Measurements from ENCODE around the gene TSHZ3.

The TSHZ3 gene

DNA sequence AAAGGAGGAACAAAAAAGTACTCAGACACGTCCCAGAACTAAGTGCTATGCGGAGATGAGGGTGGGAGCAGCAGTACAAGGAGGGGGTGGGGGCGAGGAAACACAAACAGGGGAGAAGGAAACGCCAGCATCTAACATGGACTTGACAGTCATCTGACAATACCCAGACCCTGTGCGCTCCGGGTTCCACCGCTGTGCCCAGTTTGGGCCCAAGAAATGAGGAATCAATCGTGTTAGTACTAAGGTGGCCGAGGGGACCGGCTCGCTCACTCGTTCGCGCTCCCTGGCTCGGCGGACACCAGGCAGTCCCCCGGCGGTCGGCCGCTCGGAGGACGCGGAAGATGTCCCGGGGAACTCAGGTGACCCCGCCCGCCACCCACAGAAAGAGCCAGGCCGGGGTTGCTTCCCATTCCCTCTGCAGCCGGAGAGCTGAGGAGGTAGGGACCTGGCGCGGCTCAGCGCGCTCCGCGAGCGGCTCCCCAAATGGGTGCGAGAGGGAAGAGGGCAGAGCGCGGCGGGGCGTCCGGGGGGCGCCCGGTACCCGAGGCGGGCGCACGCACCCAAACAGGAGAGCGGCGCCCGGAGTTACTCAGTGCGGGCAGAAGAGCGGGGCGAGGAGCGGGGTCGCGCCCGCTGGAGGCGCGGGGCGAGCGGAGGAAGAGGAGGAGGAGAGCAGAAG, 616 bp downstream of the TSHZ3 start:
- no peaks in the 10 kb centered on the region for H3K36me3 ChIP-seq (ENCODE audit: control insufficient read depth in 1 of 2, insufficient read depth in 2 of 2, low read length in 2 of 2)
- H3K4me3 ChIP-seq (ENCODE audit: low read depth in 1 of 2, low read length in 2 of 2), result peak overlapping the region; percentile 65 to 66
- peak overlapping the region; percentile 42 for H3K27ac ChIP-seq (ENCODE audit: low read depth, low read length)
- peaks cover 28 to 52% of the 10 kb centered on the region in 2 donors for H3K27me3 ChIP-seq (ENCODE audit: control insufficient read depth in 1 of 2, insufficient read depth in 2 of 2, low read length in 2 of 2)
- H3K9me3 ChIP-seq (ENCODE audit: control insufficient read depth in 1 of 2, low read length in 2 of 2), result no peaks in the 10 kb centered on the region
- H3K4me1 ChIP-seq (ENCODE audit: control insufficient read depth in 1 of 2, insufficient read depth in 2 of 2, low read length in 2 of 2), result peaks cover 0 to 23% of the 10 kb centered on the region in 2 donors
- H3K9ac ChIP-seq (ENCODE audit: low read depth in 1 of 2, low read length in 2 of 2), result peak overlapping the region; percentile 38 to 43

DNA sequence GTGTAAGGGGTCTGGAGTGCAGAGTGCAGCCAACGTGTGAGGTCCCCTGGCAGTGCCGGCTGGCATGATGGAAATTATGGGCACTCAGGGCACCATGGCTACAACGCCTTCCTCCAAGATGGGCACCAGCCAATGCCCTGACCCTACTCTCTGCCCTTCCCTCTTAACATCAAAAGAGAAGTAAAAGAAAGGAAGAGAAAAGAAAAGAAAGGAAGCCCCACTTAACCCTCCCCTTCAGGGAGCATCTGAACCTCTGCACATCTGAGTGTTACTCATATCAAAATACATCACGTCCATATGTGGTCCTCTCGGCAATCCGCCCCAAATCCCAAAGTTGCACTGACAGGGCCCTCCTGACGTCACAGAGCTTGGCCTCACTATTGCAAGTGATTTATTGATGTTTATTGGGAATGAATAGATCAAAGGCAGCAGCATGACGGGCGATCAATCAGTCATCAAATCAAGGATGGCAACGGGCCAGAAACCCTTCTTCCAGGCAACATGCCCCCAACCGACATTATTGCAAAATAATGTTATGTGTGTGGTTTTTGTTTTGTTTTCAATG, 1.3 kb downstream of the TSHZ3 start:
- Histone ChIP-seq H3K9me3 (ENCODE audit: control insufficient read depth in 1 of 2, low read length in 2 of 2) (no peaks in the 10 kb centered on the region), H3K27me3 (ENCODE audit: control insufficient read depth in 1 of 2, insufficient read depth in 2 of 2, low read length in 2 of 2) (peaks cover 20 to 45% of the 10 kb centered on the region in 2 donors), H3K27ac (ENCODE audit: low read depth, low read length) (no peak overlapping the region), H3K4me3 (ENCODE audit: low read depth in 1 of 2, low read length in 2 of 2) (peak overlapping the region; percentile 65 to 66), H3K36me3 (ENCODE audit: control insufficient read depth in 1 of 2, insufficient read depth in 2 of 2, low read length in 2 of 2) (no peaks in the 10 kb centered on the region), H3K4me1 (ENCODE audit: control insufficient read depth in 1 of 2, insufficient read depth in 2 of 2, low read length in 2 of 2) (peaks cover 0 to 23% of the 10 kb centered on the region in 2 donors), H3K9ac (ENCODE audit: low read depth in 1 of 2, low read length in 2 of 2) (peak overlapping the region in 1 of 2 donors; percentile 38)

- Histone ChIP-seq H3K4me1 (ENCODE audit: control insufficient read depth in 1 of 2, insufficient read depth in 2 of 2, low read length in 2 of 2) (peaks cover 0 to 20% of the 10 kb centered on the region in 2 donors), H3K27ac (ENCODE audit: low read depth, low read length) (no peak overlapping the region), H3K4me3 (ENCODE audit: low read depth in 1 of 2, low read length in 2 of 2) (peak overlapping the region in 1 of 2 donors; percentile 66), H3K9ac (ENCODE audit: low read depth in 1 of 2, low read length in 2 of 2) (no peak overlapping the region), H3K9me3 (ENCODE audit: control insufficient read depth in 1 of 2, low read length in 2 of 2) (no peaks in the 10 kb centered on the region), H3K36me3 (ENCODE audit: control insufficient read depth in 1 of 2, insufficient read depth in 2 of 2, low read length in 2 of 2) (no peaks in the 10 kb centered on the region), H3K27me3 (ENCODE audit: control insufficient read depth in 1 of 2, insufficient read depth in 2 of 2, low read length in 2 of 2) (peaks cover 15 to 40% of the 10 kb centered on the region in 2 donors)
These were observed 1.9 kb downstream of the TSHZ3 start for GRCh38 chr19:31347354-31347753.

GRCh38 chr19:31346184-31347059, 2.8 kb downstream of the TSHZ3 start:
- no peaks in the 10 kb centered on the region for H3K36me3 ChIP-seq (ENCODE audit: control insufficient read depth in 1 of 2, insufficient read depth in 2 of 2, low read length in 2 of 2)
- peaks cover 0 to 11% of the 10 kb centered on the region in 2 donors for H3K4me1 ChIP-seq (ENCODE audit: control insufficient read depth in 1 of 2, insufficient read depth in 2 of 2, low read length in 2 of 2)
- no peak overlapping the region for H3K27ac ChIP-seq (ENCODE audit: low read depth, low read length)
- H3K4me3 ChIP-seq (ENCODE audit: low read depth in 1 of 2, low read length in 2 of 2), result no peak overlapping the region
- H3K9ac ChIP-seq (ENCODE audit: low read depth in 1 of 2, low read length in 2 of 2), result no peak overlapping the region
- peaks cover 8 to 30% of the 10 kb centered on the region in 2 donors for H3K27me3 ChIP-seq (ENCODE audit: control insufficient read depth in 1 of 2, insufficient read depth in 2 of 2, low read length in 2 of 2)
- no peaks in the 10 kb centered on the region for H3K9me3 ChIP-seq (ENCODE audit: control insufficient read depth in 1 of 2, low read length in 2 of 2)

DNA sequence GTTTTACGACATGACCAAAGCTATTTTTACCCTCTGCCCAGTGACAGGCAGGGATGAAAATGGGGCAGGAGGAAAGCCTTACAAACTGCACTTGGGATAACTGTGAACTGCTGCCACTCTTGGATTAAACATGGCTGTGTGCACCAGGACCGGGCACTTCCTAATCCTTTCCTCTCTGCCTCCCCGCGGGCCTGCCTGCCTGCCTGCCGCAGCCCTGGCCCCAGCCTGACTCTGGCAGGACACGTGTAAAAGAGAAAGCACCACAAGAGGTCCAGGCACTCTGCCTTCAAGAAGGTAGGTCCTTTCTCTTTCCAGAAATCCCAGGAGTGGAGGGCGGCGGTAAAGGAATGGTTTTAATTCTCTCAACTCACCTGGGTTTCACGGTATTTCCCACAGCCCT, 4.8 kb downstream of the TSHZ3 start:
- Histone ChIP-seq H3K27me3 (ENCODE audit: control insufficient read depth in 1 of 2, insufficient read depth in 2 of 2, low read length in 2 of 2) (peaks cover 8 to 25% of the 10 kb centered on the region in 2 donors), H3K27ac (ENCODE audit: low read depth, low read length) (no peak overlapping the region), H3K9ac (ENCODE audit: low read depth in 1 of 2, low read length in 2 of 2) (no peak overlapping the region)

DNA sequence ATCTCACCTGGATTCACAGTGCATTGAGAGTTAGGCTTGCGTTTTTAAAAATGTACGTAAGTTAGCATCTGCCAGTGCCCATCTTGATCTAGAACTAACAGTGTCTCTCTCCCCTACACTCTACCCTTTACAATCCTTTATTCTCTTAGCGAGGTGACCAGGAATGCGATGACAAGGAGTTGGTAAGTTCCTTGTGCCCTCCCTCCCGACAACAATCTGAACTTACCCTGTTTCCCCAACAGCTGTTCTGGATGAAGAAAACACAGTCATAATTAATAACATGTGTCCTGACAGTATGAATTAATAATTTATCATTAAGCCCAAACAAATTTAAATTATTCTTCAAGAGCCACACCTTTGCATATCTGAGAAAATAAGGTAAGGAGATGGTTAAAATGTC, 6.3 kb downstream of the TSHZ3 start:
- no peak overlapping the region for H3K4me3 ChIP-seq (ENCODE audit: low read depth in 1 of 2, low read length in 2 of 2)
- peaks cover 5 to 17% of the 10 kb centered on the region in 2 donors for H3K27me3 ChIP-seq (ENCODE audit: control insufficient read depth in 1 of 2, insufficient read depth in 2 of 2, low read length in 2 of 2)
- no peaks in the 10 kb centered on the region for H3K9me3 ChIP-seq (ENCODE audit: control insufficient read depth in 1 of 2, low read length in 2 of 2)
- H3K36me3 ChIP-seq (ENCODE audit: control insufficient read depth in 1 of 2, insufficient read depth in 2 of 2, low read length in 2 of 2), result no peaks in the 10 kb centered on the region
- no peak overlapping the region for H3K9ac ChIP-seq (ENCODE audit: low read depth in 1 of 2, low read length in 2 of 2)
- H3K4me1 ChIP-seq (ENCODE audit: control insufficient read depth in 1 of 2, insufficient read depth in 2 of 2, low read length in 2 of 2), result peaks cover 8 to 13% of the 10 kb centered on the region in 2 donors
- H3K27ac ChIP-seq (ENCODE audit: low read depth, low read length), result no peak overlapping the region

More for the DNA sequence above, 4.8 kb downstream of the TSHZ3 start:
- H3K4me1 ChIP-seq (ENCODE audit: control insufficient read depth in 1 of 2, insufficient read depth in 2 of 2, low read length in 2 of 2), result peaks cover 6 to 14% of the 10 kb centered on the region in 2 donors
- H3K4me3 ChIP-seq (ENCODE audit: low read depth in 1 of 2, low read length in 2 of 2), result no peak overlapping the region
- no peaks in the 10 kb centered on the region for H3K9me3 ChIP-seq (ENCODE audit: control insufficient read depth in 1 of 2, low read length in 2 of 2)
- no peaks in the 10 kb centered on the region for H3K36me3 ChIP-seq (ENCODE audit: control insufficient read depth in 1 of 2, insufficient read depth in 2 of 2, low read length in 2 of 2)

GRCh38 chr19:31340042-31341025, 8.9 kb downstream of the TSHZ3 start:
- Histone ChIP-seq H3K4me3 (ENCODE audit: low read depth in 1 of 2, low read length in 2 of 2) (no peak overlapping the region), H3K4me1 (ENCODE audit: control insufficient read depth in 1 of 2, insufficient read depth in 2 of 2, low read length in 2 of 2) (peaks cover 8 to 13% of the 10 kb centered on the region in 2 donors), H3K9me3 (ENCODE audit: control insufficient read depth in 1 of 2, low read length in 2 of 2) (no peaks in the 10 kb centered on the region), H3K9ac (ENCODE audit: low read depth in 1 of 2, low read length in 2 of 2) (no peak overlapping the region), H3K36me3 (ENCODE audit: control insufficient read depth in 1 of 2, insufficient read depth in 2 of 2, low read length in 2 of 2) (no peaks in the 10 kb centered on the region), H3K27me3 (ENCODE audit: control insufficient read depth in 1 of 2, insufficient read depth in 2 of 2, low read length in 2 of 2) (peaks cover 0 to 7% of the 10 kb centered on the region in 2 donors), H3K27ac (ENCODE audit: low read depth, low read length) (no peak overlapping the region)

GRCh38 chr19:31339411-31339810, 9.8 kb downstream of the TSHZ3 start:
- H3K27ac ChIP-seq (ENCODE audit: low read depth, low read length), result no peak overlapping the region
- peaks cover 8 to 13% of the 10 kb centered on the region in 2 donors for H3K4me1 ChIP-seq (ENCODE audit: control insufficient read depth in 1 of 2, insufficient read depth in 2 of 2, low read length in 2 of 2)

DNA sequence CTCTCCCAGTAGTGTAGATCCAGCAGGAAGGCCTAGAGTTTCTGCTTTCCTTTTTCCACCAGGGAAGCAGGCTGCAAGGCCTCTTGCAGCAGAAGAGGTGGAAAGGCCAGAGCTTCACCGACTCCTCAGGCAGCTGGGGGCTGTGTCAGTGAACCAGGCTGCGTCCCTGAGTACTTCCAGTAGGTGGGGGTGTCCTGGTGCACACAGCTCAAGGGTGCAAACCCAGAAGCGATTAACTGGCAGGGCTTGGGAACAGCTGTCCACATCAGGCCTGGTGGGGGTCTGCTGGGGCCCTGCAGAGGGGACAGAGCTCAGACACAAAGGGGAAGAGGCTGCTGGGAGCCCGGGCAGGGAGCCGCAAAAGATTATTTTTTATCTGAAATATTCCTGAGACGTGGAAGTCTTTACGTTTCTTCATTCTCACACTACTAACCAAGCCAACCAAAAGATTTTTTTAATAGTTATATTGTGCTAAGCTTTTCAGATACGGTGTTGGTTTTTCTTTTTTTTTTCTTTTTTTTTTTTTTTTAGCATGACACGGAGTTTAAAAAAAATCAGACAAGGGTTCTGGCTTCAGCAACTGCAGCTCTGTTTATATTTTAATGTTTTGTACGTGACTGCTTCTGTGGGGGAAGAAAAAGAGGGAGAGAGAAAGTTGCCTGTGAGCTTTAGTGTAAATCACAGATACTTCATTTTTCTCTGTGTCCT, 11.0 kb downstream of the TSHZ3 start:
- no peak overlapping the region for H3K9ac ChIP-seq (ENCODE audit: low read depth in 1 of 2, low read length in 2 of 2)
- peaks cover 8 to 13% of the 10 kb centered on the region in 2 donors for H3K4me1 ChIP-seq (ENCODE audit: control insufficient read depth in 1 of 2, insufficient read depth in 2 of 2, low read length in 2 of 2)
- no peak overlapping the region for H3K4me3 ChIP-seq (ENCODE audit: low read depth in 1 of 2, low read length in 2 of 2)
- no peak overlapping the region for H3K27ac ChIP-seq (ENCODE audit: low read depth, low read length)
- H3K36me3 ChIP-seq (ENCODE audit: control insufficient read depth in 1 of 2, insufficient read depth in 2 of 2, low read length in 2 of 2), result no peaks in the 10 kb centered on the region
- no peaks in the 10 kb centered on the region for H3K9me3 ChIP-seq (ENCODE audit: control insufficient read depth in 1 of 2, low read length in 2 of 2)
- H3K27me3 ChIP-seq (ENCODE audit: control insufficient read depth in 1 of 2, insufficient read depth in 2 of 2, low read length in 2 of 2), result no peaks in the 10 kb centered on the region

More at GRCh38 chr19:31339411-31339810, 9.8 kb downstream of the TSHZ3 start:
- Histone ChIP-seq H3K9me3 (ENCODE audit: control insufficient read depth in 1 of 2, low read length in 2 of 2) (no peaks in the 10 kb centered on the region), H3K4me3 (ENCODE audit: low read depth in 1 of 2, low read length in 2 of 2) (no peak overlapping the region), H3K27me3 (ENCODE audit: control insufficient read depth in 1 of 2, insufficient read depth in 2 of 2, low read length in 2 of 2) (peaks cover 0 to 6% of the 10 kb centered on the region in 2 donors), H3K9ac (ENCODE audit: low read depth in 1 of 2, low read length in 2 of 2) (no peak overlapping the region), H3K36me3 (ENCODE audit: control insufficient read depth in 1 of 2, insufficient read depth in 2 of 2, low read length in 2 of 2) (no peaks in the 10 kb centered on the region)
